Astrocyte of the cerebellum (primary cell): ENCODE results near the gene ATRNL1.

ENCODE experiments used
- DNase-seq: peaks from one replicate; pipeline ENCODE4 v3.0.0-alpha.2; 2011; ENCODE audit warnings: low read depth
- H3K4me3 ChIP-seq: 2 replicates; pipeline ENCODE4 v1.5.1; 2011; ENCODE audit warnings: mild to moderate bottlenecking, low read depth, low read length, moderate library complexity
- in situ Hi-C: cut with HindIII; loops from 2 replicates; pipeline ENCODE4 v1.10.0; 2017; ENCODE audit warnings: low sequenced_read_pairs
- TF ChIP-seq, protein P1 (sequence below): IDR thresholded peaks from 2 replicates; pipeline ENCODE4 v1.5.1; 2012; ENCODE audit warnings: low read length, low read depth, moderate library complexity, mild to moderate bottlenecking; ENCODE audit errors: missing control alignments

Gene ATRNL1

DNA sequence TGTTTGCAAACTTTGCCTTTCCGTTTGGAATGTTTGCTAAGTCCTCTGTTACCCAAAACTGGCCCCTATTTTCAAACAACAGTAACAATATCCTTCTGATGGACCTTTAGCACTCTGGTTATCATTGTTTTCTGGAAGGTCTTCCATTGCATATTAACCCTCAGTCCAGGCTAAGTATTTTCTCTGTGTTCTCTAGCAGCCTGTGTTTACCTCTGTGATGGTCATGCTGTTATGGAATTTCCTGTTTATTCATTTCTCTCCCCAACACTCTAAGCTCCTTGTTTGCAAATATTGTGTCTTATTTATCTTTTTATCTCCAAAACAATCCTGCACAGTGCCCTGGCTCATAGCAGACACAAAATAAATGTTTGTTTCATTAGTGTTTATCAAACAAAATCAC is 560.3 kb downstream of the ATRNL1 start:
- in situ Hi-C loops: no loop called here
- no peak overlapping the region for H3K4me3 ChIP-seq
- no peak for DNase-seq
- TF ChIP-seq, protein P1, sequence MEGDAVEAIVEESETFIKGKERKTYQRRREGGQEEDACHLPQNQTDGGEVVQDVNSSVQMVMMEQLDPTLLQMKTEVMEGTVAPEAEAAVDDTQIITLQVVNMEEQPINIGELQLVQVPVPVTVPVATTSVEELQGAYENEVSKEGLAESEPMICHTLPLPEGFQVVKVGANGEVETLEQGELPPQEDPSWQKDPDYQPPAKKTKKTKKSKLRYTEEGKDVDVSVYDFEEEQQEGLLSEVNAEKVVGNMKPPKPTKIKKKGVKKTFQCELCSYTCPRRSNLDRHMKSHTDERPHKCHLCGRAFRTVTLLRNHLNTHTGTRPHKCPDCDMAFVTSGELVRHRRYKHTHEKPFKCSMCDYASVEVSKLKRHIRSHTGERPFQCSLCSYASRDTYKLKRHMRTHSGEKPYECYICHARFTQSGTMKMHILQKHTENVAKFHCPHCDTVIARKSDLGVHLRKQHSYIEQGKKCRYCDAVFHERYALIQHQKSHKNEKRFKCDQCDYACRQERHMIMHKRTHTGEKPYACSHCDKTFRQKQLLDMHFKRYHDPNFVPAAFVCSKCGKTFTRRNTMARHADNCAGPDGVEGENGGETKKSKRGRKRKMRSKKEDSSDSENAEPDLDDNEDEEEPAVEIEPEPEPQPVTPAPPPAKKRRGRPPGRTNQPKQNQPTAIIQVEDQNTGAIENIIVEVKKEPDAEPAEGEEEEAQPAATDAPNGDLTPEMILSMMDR: no peak

DNA sequence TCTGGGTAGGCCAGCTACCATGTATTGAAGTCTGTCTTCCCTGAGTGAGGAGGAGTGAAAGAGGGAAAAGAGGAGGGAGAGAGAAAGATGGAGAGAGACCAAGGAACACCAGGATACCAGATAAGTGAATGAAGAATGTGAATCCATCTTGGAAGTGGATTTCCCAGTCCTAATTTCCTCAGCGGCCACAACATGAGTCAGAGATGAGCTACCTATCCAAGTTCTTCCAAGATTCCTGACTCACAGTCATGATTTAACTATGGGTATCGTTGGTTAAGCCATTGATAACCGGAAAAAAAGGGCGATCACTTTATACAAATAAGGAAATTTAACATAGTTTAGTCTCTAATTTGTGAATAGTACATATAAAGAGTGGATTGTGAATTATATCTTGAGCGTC is 561.8 kb downstream of the ATRNL1 start:
- no peak overlapping the region for H3K4me3 ChIP-seq
- in situ Hi-C loops: no loop called here
- TF ChIP-seq, protein P1: no peak
- peak; percentile 68 for DNase-seq

DNA sequence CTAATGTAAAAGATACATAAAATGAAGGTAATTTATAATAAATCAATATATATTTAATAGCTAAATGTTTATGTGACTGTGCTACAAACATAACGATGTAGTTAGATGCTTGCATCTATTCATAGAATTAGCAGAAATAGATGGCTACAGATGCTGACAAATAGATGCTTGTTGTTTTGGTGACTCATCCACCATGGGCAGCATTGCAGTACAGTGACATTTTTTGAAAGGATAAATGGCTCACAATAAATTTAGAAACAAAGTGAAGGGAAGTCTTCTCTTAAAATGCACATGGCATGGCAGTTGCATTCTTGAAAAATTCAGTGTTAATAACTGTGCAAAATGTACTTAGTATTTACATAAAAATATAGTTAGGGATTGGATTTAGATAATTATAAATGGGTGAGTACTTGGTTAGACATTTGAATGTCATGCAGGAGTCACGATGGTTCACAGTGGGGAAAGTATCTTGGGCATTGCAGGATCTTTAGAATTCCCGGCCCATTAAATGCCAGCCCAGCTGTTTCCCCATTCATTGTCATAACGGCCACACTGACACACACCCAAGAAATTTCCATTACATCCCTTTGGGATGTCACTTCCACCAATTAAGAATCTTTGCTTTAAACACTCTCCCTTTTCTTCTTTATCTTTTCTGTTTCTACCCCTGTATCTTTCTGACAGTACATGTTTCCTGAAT is 564.1 kb downstream of the ATRNL1 start:
- TF ChIP-seq, protein P1: no peak
- H3K4me3 ChIP-seq: no peak overlapping the region
- DNase-seq: no peak
- in situ Hi-C loops: no loop called here

DNA sequence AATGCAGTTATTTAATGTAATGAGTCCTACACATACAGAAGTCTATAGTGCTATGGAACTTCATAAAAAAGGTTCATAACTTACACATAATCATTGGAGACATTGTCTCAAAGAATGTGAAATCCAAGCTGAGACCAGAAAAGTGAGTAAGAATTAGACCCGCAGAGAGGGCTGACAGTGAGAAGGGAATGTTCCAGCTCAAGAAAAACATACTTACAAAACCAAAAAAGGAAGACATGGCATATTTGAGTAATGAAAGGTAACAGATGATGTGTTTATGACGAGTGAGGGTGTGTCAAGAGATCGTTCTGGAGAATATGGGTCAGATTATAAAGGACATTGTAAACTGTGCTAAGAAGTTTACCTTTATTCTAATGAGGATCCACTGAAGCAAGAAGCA is 566.5 kb downstream of the ATRNL1 start:
- no peak overlapping the region for H3K4me3 ChIP-seq
- in situ Hi-C loops: no loop called here
- peak; percentile 16 for DNase-seq
- TF ChIP-seq, protein P1: no peak

DNA sequence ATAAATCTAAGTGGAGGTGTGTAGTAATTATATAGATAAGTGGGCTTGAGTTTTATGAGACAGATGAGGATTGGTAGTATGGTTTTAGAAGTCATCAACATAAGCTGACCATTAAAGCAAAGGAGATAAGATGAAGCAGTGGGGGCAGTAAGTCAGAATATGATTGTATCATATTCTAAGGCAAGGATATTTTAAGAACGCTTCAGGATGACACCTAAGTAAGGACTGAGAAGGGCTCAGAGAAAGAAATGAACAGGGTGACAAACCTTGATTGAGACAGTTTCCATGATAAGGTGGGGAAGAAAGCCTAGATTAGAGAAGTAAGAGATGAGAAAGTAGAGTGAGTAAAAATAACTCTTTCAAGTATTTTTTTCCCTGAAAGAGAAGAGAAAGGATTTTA is 567.2 kb downstream of the ATRNL1 start:
- DNase-seq: no peak
- H3K4me3 ChIP-seq: no peak overlapping the region
- TF ChIP-seq, protein P1: no peak
- in situ Hi-C loops: no loop called here

DNA sequence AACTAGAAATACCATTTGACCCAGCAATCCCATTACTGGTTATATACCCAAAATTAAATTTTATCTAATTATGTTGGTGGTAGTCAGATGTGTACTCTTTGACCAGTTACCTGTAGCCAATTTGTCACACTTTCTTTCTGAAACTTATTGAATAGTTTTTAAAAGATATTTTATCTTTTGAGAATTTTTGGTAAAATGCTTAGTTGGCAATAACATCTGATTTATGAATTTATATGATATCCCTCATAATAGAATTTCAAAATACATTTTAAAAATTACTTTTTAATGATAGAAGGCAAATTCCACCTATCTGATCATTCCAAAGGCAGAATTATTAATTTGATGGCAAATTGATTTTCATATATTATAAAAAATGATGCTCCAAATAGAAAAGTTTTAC is 569.3 kb downstream of the ATRNL1 start:
- H3K4me3 ChIP-seq: no peak overlapping the region
- DNase-seq: no peak
- TF ChIP-seq, protein P1: no peak
- in situ Hi-C loops: no loop called here
